ENCODE data around the gene ADGRB2.

The ADGRB2 gene

DNA sequence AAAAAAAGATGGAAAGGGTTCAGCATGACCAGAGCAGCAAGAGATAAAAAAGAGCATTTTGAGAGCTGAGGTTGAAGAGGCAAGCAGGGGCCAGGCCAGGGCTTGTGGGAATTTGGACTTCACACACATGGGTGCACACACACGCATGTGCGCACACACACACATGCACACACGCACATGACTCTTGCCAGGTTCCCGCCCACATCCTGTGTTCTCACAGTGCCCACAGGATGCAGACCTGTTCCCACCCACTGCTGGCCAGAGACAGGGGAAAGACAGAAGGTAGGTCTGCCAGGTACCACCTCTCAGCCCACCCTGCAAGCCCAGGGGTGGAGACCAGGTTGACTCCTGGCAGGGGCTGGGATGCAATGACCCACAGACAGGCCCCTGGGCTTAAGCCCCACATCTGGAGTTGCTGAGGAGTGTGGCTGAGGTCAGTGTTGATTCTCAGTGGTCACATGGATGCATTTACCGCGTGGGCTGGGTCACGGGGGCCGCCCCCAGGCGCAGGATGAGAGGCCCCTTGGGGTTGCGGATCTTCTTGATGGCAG, 64.7 kb downstream of the ADGRB2 start:
- DNase-seq, result no peak

DNA sequence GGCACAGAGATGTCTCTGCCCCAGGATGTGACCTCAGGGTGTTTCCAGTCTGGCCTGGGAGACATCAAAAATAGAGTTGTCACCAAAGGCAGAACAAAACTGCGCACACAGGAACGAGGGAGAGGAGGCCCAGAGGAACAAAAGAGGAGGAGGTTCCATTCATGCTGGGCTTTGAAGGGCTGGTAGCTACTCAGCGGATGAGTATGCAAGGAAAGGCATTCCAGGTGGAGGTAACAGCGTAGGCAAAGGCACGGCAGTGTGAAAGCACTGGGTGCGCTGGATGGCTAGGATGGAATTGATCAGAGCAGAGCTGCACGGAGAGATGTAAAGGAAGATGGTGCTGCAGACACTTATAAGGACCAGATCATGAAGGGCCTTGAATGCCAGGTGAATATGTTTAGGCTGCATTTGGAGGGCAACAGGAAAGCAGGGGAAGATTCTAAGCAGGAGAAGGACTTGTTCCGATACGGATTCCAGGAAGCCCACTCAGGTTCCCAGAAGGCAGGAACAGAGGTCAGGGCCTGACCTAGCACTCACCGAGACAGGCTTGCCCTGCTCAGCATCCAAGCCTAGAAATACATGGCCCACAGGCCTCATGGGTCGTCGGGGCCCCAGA, 66.7 kb downstream of the ADGRB2 start:
- no peak for DNase-seq

DNA sequence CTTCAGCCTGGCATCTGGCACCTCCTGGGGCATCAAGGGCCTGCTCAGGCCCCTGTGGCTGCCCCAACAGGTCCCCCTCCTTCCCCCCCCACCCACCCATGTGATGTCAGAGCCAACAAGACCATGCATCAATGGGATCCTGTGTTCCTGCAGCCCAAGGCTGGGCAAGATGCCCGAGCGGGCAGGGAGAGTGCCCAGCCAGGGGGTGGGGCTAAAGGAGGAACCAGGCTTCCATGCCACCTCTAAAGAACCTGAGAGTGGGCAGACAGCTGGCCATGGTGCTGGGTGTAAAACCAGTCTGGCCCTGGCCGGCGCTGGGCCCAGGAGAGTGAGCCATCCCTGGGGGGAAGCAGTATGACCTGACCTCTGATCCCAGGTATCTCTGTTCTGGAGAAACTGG, 67.9 kb downstream of the ADGRB2 start:
- DNase-seq, result no peak

DNA sequence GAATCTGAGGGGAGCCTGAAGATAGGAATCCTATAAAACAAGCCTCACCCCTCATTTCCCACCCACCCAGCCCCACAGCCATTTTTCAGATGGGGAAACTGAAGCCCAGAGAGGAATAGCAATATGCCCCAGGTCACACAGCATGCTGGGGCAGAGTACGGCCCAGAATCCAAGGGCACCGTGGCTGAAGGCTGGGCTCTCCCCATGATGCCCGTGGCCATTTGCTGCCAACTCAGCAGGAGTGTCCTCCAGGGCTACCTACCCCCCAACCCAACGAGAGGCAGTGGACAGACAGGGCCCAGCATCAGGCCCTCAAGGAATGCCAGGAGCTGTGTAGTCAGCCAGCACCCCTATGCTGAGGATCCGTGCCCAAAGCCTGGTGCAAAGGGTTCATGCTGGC, 68.8 kb downstream of the ADGRB2 start:
- DNase-seq, result no peak

DNA sequence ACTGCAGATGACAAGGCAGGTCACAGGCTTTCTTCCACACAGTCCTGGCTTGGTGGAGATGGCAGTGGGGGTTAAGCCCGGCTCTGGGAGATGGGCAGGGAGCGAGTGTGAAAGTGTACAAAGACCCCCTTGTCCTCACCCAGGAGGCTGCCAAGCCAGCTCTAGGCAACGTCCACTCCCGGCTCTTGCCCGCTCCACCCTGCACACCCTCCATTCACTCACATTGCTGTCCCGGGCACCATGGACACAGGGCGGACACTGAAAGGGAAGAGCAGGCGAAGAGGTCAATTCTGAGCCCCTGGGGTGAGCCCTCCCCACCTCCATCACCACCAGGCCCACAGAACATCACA, 69.2 kb downstream of the ADGRB2 start:
- no peak for DNase-seq

DNA sequence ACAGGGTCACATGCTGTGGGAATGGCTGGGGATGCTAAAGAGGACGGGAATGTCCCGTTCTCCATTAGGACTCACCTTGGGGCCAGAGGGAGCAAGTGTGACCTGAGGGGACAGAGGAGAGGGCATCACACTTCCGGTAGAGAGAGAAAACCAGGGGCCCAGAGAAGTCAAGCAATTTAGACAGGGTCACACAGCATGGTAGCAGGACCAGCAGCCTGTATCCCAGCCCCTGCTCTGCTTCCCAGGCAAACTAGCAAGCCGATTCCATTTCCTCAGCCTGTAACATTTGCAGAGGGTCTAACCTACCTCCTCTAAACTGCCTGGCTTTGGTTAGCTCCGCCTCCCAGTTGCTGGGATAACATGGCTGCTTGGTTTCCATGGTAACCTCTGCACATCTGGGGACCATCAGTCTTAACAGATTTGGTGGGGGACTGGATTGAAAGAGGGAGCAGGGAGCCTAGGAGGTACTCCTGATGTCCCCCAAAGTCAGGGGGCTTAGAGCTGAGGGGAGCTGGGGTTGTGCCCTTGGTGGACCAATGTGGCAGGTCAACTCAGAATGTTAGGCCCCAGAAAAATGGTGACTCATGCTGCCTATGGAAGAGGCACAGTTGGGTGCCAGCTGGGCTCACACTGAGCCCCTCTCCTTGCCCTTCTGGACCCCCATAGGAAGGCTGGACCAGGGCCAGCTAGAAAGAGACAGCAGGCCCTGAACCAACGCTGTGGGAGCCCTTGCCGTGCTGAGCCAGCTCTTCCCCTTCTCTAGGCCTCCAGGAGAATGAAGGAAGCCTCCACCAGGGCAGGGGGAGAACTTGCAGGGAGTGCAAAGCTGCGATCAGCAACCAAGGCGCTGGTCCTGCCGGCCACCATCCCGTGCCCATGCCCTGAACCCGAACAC, 69.8 kb downstream of the ADGRB2 start:
- no peak for DNase-seq

DNA sequence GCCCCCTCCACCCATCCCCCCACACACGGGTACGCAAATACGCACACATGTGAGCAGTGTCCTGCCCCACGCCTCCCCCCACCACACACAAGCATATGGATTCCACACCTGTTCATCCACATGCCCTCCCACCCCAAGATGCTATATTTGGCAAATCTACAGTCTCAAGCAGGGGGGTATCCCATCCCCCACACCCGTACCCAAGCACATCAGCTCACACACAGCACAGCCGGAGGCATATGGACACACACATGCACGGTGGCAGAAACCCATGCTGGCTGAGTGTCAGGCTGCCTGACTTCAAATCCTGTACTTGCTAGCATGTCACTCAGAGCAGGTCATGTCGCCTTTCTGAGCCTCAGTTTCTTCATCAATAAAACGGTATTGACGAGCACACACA, 70.9 kb downstream of the ADGRB2 start:
- no peak for DNase-seq

DNA sequence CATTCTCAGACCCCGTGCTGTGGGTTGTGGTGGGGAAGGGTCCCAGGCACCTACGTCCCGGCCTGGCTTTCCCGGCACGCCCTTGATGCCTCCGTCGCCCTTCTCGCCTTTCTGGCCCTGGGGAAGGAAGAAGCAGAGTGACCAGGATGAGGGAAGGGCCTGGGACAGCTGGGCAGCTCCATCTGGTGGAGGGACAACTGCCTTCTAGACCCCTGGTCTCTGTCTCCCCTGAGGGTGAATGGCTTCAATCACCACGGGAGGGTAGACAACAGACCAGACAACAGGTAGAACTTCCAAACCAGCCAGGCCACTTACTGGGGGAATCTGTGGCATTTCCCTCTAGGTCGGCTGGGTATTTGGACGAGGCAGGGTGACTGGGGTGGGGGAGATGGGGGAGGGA, 72.2 kb downstream of the ADGRB2 start:
- DNase-seq, result no peak

DNA sequence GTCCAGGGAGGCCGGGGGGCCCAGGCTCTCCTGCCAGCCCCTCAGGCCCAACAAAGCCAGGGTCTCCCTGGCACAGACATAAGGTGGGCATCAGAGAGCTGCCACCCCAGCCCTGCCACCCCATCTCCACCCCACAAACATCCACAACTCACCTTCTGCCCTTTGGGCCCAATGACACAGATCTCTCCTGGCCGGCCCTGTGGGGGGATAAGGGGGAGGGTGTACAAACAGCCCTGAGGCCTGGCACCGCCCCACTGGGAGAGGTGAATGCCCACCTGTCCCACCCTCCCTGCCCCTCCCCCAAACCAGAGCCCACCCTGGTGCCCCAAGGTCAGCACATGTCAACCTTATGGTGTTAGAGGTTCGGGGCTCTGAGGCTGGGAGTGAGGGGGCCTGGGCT, 72.7 kb downstream of the ADGRB2 start:
- DNase-seq, result no peak

DNA sequence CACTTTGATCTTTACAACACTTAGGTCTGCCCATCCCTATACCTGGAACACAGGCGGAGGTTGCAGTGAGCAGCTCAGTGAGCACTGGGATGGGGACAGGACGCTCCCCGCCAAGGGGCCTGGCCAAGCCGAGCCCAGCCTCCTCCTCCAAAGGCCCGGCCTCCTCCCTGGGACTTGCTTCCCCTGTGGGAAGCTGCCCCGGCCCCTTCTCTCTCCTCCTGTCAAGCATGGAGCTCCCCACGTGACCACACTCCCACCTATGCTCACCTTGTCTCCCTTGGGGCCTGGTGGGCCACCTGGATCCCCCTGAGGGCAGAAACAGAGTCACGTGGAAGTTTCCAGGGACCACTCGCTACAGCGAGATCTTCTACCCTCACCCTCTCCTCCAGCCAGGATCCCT, 73.2 kb downstream of the ADGRB2 start:
- DNase-seq, result no peak

DNA sequence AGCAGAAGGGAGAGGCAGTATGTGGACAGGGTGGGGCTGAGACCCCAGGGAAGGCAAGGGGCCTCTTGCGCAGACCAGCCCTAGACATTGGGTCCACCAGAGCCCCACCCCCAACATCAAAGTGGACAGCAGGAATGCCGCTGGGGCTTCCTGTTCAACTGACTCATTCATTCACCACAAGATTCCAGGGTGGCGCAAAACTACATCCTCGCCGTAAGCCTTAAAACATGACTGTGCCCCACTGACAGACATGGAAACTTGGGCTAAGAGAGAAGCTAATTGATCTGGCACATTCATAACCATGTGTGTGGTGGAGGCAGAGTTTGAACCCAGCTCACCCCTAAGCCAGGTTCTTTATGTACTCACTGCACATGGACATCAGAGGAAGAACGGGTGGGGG, 74.3 kb downstream of the ADGRB2 start:
- no peak for DNase-seq

DNA sequence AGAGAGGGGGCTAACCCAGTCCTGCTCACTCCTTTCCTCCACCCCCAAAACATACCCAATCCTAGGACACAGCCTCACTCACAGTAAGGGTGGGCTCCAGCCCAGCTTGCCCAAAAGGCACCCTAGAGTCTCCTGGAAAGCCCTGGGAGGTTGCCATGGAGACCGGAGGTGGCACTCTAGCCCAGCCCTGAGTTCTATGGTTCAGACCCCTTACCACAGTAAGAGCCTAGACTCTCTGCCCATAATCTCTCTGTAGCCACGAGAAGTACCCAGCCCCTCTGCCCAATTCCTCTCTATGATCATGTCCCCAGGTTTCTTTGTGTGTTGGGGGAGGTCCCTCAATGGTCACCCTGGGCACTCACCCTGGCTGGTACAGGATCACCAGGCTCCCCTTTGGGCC, 74.8 kb downstream of the ADGRB2 start:
- DNase-seq, result no peak

DNA sequence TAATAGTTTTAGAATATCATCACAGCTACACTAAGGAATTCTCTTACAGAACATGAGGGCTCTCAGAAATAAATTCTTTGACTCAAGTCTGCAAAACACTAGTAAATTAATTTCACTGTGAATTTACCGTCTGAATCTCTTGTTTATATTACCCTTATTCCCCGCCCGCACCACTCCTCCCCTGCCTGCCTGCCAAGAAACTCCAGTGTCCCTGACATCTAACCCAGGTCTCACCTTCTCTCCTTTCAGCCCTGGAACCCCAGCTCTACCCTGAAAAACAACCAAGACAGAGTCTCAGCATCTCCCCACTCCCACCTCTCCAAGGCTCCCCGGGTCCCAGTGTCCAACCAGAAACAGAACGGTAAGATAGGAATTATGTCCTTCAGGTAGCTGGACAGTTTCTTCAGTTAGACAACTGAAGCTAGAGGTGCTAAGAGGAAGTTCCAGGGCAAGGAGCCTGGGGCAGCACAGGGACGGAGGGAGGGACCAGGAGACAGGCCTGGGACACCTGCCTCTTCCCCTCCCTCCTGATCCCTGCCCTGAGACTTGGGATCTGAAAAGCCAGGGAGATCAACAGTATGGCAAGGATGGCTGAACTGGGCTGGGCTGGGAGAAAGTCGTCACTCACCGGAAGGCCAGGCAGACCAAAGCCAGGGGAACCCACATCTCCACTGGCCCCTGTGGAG, 75.8 kb downstream of the ADGRB2 start:
- DNase-seq, result no peak

DNA sequence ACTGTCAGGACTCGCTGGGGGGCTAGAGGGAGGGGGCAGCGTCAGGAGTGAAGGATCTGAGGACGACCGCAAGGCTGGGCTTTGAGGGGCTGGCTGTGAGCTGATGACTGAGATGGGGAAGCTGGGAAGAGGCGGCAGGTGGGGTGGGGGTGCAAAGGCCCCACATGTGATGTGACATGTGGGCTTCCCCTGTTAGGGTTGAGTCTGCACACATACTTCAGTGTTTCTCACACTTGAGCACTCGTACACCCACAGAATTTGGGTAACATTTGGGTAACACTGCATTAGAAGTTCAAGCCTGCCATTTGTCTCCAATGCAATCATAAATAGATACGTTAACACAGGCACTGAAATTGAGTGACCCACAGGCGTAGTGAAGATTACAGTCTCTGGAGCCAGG, 76.5 kb downstream of the ADGRB2 start:
- no peak for DNase-seq

DNA sequence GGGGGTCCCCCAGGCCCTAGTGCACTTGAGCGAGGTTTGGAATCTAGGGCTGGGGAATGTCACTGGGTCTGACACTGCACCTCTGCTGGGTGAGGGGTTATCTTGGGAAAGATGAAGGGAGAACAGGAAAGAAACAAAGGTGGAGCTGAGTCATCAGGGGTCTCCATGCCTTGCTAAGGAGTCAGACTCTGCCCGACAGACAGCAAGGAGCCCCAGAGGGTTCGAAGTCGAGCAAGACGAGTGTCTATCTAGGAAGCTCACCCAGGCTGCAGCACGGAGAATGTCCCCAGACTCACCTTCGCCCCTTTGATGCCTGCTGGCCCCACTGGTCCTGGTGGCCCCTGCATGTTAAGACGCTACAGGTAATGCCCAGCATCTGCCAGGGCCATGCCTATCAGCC, 78.3 kb downstream of the ADGRB2 start:
- no peak for DNase-seq

DNA sequence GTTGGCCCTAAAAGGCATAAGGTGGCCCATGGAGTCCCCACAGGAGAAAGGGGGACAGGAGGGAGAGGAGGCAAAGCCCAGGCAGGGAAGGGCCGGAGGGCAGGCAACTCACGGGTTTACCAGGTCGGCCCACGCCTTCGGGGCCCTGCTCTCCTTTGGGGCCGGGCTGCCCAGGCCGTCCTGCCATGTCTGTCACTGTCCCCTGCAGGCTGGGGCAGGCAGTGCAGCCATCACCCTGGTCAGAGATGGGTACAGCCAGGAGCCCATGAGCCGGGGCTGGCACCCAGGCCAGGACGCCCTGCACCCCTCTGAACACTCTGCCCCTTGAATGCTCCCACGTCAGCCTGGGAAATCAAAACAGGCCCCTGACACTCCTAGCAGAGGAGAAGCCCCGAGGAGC, 80.1 kb downstream of the ADGRB2 start:
- DNase-seq, result no peak

DNA sequence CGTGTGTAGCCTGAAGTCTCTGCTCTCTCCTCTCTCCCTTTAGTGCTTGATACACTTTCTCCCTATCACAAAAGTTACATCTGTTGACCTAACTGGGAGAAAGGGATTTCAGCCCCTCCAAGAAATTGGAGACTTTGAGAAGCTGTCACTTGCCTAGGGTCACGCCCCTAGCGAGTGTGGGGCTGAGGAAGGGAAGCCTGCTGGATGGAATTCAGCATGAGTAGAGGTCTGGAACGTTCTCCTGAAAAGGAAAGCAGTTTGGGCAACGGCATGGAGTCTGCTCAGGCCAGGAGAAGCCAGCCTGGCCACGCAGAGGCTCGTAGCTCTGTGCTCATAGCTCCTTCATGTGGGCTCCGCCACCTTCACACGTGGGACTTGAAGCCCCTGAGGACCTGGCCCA, 82.7 kb downstream of the ADGRB2 start:
- no peak for DNase-seq

DNA sequence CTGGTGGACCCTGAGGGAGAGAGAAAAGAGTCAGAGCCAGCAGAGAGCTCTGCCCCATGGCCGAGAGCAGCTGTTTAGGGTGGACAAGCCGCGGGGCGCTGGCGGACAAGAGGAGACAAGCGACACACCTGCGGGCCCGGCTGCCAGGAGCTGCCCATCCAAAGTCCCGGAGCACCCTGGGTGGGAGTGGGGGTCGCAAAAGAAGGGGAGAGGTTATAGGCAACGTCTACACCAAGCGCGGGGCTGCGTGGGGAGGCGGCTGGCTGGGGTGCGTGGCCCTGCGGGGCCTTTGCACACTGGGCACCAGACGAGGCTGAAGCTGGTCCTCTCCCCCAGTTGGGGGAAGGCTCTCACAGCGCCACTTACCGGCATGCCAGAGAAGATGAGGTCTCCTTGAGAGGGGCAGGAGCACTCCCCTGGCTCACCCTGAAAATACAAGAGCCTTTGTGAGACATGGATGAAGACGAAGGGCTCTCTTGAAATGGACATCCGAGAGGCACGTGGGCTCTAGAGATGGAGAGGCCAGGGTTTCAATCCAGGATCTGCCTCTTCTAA, 84.4 kb downstream of the ADGRB2 start:
- DNase-seq, result no peak

DNA sequence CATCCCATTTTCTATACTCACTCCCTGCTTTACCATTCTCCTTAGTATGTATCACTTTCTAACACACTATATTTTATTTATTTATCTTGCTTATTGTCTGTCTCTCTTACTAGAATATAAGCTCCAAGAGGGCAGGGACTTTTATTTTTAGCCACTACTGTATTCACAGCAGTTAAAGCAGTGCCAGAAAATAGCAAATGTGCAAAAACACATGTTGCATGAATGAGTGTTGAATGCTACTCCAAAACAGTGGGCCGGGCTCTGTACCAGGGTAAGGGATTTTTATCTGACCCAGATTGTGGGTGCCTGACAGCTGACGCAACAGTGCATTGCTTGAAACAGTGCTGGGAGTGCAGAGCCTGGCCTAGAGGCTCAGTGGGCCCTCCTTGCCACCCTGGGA, 85.0 kb downstream of the ADGRB2 start:
- no peak for DNase-seq

DNA sequence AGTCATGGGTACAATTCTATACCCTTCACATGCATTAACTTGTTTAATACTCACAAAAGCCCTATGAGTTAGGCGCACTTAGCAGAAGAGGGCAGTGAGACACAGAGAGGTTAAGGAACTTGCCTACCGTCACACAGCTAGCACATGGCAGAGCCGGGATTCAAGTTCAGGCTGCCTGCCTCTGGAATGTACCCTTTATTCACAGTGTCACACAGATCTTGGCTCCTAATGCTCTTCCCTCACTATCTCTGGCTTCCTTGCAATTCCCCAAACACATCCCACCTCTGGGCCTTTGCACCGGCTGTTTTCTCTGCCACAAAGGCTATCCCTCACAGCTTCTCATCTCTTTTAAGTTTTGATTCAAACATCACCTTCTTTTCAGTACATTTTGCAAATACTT, 85.5 kb downstream of the ADGRB2 start:
- DNase-seq, result no peak

DNA sequence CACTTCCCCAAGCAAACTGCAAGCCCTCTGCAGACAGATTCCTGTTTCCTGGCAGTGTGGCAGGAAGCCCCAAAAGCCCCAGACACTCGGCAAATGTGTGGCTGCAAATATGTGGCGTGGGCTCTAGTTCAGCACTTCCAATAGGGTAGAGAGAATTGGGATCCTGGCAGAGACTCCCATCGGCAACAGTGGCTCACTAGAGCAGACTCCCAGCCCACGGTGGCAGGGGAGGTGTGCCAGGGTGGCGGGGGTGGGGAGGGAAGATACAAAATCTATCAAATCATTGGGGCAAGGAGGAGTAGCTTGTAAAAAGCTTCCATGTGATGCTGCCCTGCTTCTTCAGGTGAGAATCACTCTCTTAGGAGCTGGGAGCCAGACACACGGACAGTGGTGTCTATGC, 86.2 kb downstream of the ADGRB2 start:
- no peak for DNase-seq

DNA sequence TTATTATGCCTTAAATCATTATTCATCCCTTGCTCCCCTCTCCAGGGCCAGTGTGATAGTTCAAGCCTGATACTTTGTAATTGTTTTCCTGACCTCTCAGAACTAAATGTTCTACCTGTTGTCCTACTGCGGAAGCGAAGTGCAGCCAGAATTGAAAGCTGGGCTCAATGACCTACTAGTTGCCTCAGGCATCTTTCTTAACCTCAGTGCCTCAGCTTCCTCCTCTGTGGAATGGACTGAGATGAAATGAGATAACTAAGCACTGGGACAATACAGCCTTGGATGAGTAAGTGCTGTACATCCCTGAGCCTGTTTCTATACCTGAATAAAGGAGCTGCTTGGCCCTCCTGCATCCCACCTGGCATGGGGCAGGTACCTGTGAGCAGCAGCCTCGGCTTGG, 86.7 kb downstream of the ADGRB2 start:
- no peak for DNase-seq

Data from NCI-H748 treated with DMSO at 0.1 percent for 48 hours (cell line).